Glutamatergic neuron (in vitro differentiated cells): ENCODE results near the gene SPATA6. TPM values are rescaled to one million over a fixed set of nuclear protein-coding genes. Genes with fewer than 3 reads are reported as not detected.
"Not testable (repeated sequence)": the region's sequence is repeated elsewhere in the genome, so short reads cannot be mapped to it uniquely, and the experiment has no call there.

ENCODE experiments used
- DNase-seq: peaks from one replicate; pipeline ENCODE4 v3.0.0; 2022
- H3K27ac Mint-ChIP-seq: one replicate; pipeline ENCODE4 v1.8.0; 2020; ENCODE audit warnings: mild to moderate bottlenecking, mixed read lengths, inconsistent platforms; ENCODE audit not compliant: unreplicated experiment
- H3K27me3 Mint-ChIP-seq: one replicate; pipeline ENCODE4 v1.8.0; 2020; ENCODE audit warnings: mild to moderate bottlenecking, moderate library complexity, mixed read lengths, inconsistent platforms; ENCODE audit not compliant: unreplicated experiment
- H3K36me3 Mint-ChIP-seq: one replicate; pipeline ENCODE4 v1.8.0; 2020; ENCODE audit warnings: mild to moderate bottlenecking, mixed read lengths, inconsistent platforms; ENCODE audit not compliant: unreplicated experiment
- H3K4me1 Mint-ChIP-seq: one replicate; pipeline ENCODE4 v1.8.0; 2020; ENCODE audit warnings: mild to moderate bottlenecking, low read depth, mixed read lengths, inconsistent platforms; ENCODE audit not compliant: unreplicated experiment
- H3K4me3 Mint-ChIP-seq: one replicate; pipeline ENCODE4 v1.8.0; 2020; ENCODE audit warnings: mild to moderate bottlenecking, mixed read lengths, inconsistent platforms; ENCODE audit not compliant: unreplicated experiment
- H3K9me3 Mint-ChIP-seq: one replicate; pipeline ENCODE4 v1.8.0; 2020; ENCODE audit warnings: mild to moderate bottlenecking, moderate library complexity, mixed read lengths, inconsistent platforms; ENCODE audit not compliant: unreplicated experiment
- CTCF ChIP-seq: fragments of 200-600 bp; sonication (generic); IDR thresholded peaks from one replicate; pipeline ENCODE4 v1.5.0; 2021; ENCODE audit not compliant: partially characterized antibody, unreplicated experiment
- total RNA-seq: library from RNA; stranded (reverse); fragmentation: NEBNext Ultra II Directional; extraction: Animal tissue kit (Norgen Biotek cat#: 25700); gene quantifications from one replicate; pipeline ENCODE4 v1.2.1, GENCODE V29; 2021; ENCODE audit not compliant: unreplicated experiment

SPATA6 gene
- total RNA-seq, 1 donor from 2014 or later, result 11.3 TPM

GRCh38 chr1:48277437-48277836, 194.6 kb downstream of the SPATA6 start:
- not testable (repeated sequence) for DNase-seq, H3K4me1 Mint-ChIP-seq, H3K27me3 Mint-ChIP-seq, H3K4me3 Mint-ChIP-seq, H3K36me3 Mint-ChIP-seq, H3K27ac Mint-ChIP-seq, H3K9me3 Mint-ChIP-seq

- no peak for TF ChIP-seq CTCF
- Mint-ChIP-seq H3K4me3 (no peak overlapping the region), H3K4me1 (no peaks in the 10 kb centered on the region), H3K36me3 (no peaks in the 10 kb centered on the region), H3K27ac (no peak overlapping the region), H3K9me3 (peaks cover 2% of the 10 kb centered on the region), H3K27me3 (no peaks in the 10 kb centered on the region)
- DNase-seq, result no peak
Measured at GRCh38 chr1:48266576-48266975, 205.4 kb downstream of the SPATA6 start.

GRCh38 chr1:48263041-48263440, 209.0 kb downstream of the SPATA6 start:
- Mint-ChIP-seq H3K27me3 (no peaks in the 10 kb centered on the region), H3K27ac (no peak overlapping the region), H3K36me3 (no peaks in the 10 kb centered on the region), H3K4me3 (no peak overlapping the region), H3K4me1 (no peaks in the 10 kb centered on the region), H3K9me3 (peaks cover 2% of the 10 kb centered on the region)
- DNase-seq, result no peak
- TF ChIP-seq CTCF, result no peak

- Mint-ChIP-seq H3K27me3 (no peaks in the 10 kb centered on the region), H3K27ac (no peak overlapping the region), H3K4me1 (no peaks in the 10 kb centered on the region), H3K9me3 (no peaks in the 10 kb centered on the region), H3K36me3 (no peaks in the 10 kb centered on the region), H3K4me3 (no peak overlapping the region)
- no peak for TF ChIP-seq CTCF
- DNase-seq, result no peak
Measured at GRCh38 chr1:48261881-48262400, 210.1 kb downstream of the SPATA6 start.

- Mint-ChIP-seq H3K36me3 (no peaks in the 10 kb centered on the region), H3K27ac (no peak overlapping the region), H3K4me1 (no peaks in the 10 kb centered on the region), H3K4me3 (no peak overlapping the region), H3K9me3 (no peaks in the 10 kb centered on the region), H3K27me3 (no peaks in the 10 kb centered on the region)
- no peak for DNase-seq
- TF ChIP-seq CTCF, result no peak
Measured at GRCh38 chr1:48258106-48258505, 213.9 kb downstream of the SPATA6 start.
